GDM1 (cell line): ENCODE results near the gene ADISSP.

Experiments used
- DNase-seq: peaks from one replicate; lab custom pipeline; 2025; lab: John Stamatoyannopoulos, UW

Gene ADISSP

GRCh38 chr20:3781153-3781910, 13.8 kb upstream of the ADISSP start, which contains the start of gene SPEF1:
SPEF1 (minus strand) TSS chr20:3781448; CDS start chr20:3781287, 161 bp downstream.
- DNase-seq: peak; percentile 71

- no peak for DNase-seq
These were observed 11.4 kb upstream of the ADISSP start for GRCh38 chr20:3778976-3779375.

- no peak for DNase-seq
These were observed 10.4 kb upstream of the ADISSP start for GRCh38 chr20:3777716-3778629.

- no peak for DNase-seq
These were observed 9.8 kb upstream of the ADISSP start for GRCh38 chr20:3777381-3777715.

GRCh38 chr20:3775457-3776108, 8.0 kb upstream of the ADISSP start:
- DNase-seq: no peak

GRCh38 chr20:3771552-3772058, 4.1 kb upstream of the ADISSP start:
- no peak for DNase-seq

- DNase-seq: peak; percentile 67
These were observed 983 bp upstream of the ADISSP start for GRCh38 chr20:3768342-3769130.

GRCh38 chr20:3767110-3767426, 485 bp downstream of the ADISSP start:
- no peak for DNase-seq

- no peak for DNase-seq
These were observed 987 bp downstream of the ADISSP start for GRCh38 chr20:3766422-3767109.

GRCh38 chr20:3765171-3765882, 2.2 kb downstream of the ADISSP start:
- no peak for DNase-seq

DNA sequence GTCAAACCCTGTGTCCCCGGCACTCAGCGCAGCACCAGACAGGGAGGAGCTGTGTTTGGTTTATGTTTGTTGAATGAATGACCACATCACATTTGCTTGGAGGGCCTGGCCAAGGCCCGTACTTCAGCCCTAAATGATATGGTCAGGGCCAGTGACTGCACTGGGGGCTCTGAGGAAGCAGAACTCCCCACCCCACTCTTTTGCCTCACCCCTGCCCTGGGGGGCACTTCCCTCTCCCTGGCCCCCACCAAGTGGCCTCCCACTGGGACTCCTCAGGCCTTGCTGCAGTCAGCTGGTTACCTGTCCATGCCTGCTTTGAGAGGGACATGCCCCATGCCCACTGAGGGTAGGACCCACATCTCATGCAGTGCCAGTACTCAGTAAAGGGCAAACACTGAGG, 2.9 kb downstream of the ADISSP start:
- no peak for DNase-seq

DNA sequence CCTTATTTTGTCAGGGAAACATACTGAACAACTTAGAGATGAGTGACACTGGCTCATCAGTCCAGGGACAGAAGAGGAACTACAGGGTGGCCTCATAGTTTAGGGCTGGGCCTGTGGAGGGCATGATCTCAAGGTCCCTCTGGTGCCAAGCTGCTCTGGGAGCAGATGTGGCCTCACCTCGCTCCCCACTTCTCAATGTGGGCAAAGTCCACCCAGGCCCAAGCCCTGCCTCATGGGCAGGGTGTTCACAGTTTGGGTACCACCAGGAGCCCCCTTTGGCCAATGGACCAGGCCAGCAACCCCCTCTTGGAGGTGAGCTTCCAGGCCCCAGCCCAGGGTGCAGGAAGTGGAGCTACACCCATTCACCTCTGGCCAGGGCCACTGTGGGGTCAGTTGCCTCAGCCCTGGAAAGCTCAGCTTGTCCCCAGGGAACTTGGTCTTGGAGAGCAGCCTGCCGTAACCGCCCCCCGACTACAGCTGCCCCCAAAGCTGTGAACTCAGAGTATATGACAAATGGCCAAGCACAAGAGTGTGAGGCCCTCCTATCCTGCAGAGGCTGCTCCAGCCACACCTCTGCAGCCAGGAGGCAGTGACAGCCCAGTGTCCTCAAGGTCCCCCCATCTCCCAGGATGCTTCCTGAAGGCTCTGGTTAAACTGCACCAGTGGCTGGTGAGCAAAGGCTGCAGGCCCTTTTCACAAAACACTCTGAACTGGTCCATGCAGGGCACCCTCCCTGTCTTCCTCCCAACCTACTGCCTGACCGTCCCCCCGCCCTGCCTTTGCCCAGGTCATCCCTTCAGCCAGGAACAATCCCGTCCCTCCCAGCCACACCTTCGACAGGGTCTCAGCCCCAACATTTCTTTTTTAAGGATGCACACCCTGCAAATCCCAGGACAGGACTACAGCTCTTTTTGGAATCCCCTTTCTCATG, 3.6 kb downstream of the ADISSP start:
- DNase-seq: no peak

GRCh38 chr20:3760655-3761348, 6.8 kb downstream of the ADISSP start:
- DNase-seq: no peak

GRCh38 chr20:3759884-3760283, 7.7 kb downstream of the ADISSP start:
- DNase-seq: no peak

GRCh38 chr20:3759316-3759823, 8.2 kb downstream of the ADISSP start:
- no peak for DNase-seq

- no peak for DNase-seq
These were observed 9.0 kb downstream of the ADISSP start for GRCh38 chr20:3758566-3758965.

GRCh38 chr20:3757268-3757667, 10.3 kb downstream of the ADISSP start:
- DNase-seq: no peak

DNA sequence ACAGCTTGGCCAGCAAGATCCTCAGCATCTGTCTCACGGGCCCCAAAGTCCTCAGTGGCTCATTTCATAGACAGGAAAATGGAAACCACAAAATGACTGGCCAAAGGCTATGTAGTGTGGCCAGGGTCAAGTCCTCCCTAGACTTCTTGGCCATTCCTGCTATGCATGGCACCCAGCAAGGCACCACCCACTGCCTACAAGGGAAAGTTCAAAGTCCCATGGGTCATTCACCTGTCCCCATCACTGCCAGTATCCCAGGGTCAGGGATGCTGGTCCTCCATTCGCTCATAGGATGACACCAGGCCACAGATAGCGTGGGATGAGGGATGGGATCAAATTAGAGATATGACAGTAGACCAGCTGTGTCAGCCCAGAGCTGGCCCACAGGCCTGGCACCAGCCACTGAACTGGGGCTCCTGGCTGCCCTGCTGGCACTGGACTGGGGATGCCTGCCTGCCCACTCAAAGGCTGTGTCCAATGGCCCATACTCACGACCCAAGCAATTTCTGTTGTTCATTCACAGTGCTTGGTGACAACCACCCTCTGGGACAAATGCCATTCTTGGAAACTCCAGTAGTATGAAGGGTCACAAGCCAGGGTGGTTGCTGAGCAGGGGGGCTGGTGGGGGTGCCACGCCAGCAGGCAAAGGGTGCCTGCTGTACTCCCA, 11.6 kb downstream of the ADISSP start:
- DNase-seq: no peak
